HepG2 (cell line): ENCODE measurements around the gene SHFL. TPM values are rescaled to one million over a fixed set of nuclear protein-coding genes. Genes with fewer than 3 reads are reported as not detected.

Source experiments
- AGO1 ChIP-seq: fragments of 200-400 bp; formaldehyde crosslinking; IDR thresholded peaks from 2 replicates; pipeline ENCODE4 v1.6.1; 2017; ENCODE audit warnings: mild to moderate bottlenecking, low read depth, low read length, moderate library complexity; ENCODE audit not compliant: poor library complexity, severe bottlenecking
- ARNT ChIP-seq: fragments of 450-650 bp; IDR thresholded peaks from 2 replicates; pipeline ENCODE4 v1.6.1; 2017
- ATF7-NPFF ChIP-seq: sonication (generic); formaldehyde crosslinking; IDR thresholded peaks from 2 replicates; pipeline ENCODE4 v1.8.1; 2023; ENCODE audit warnings: mild to moderate bottlenecking, low read depth, missing genetic modification reagents, moderate library complexity
- CHCHD3 ChIP-seq: sonication (generic); formaldehyde crosslinking; IDR thresholded peaks from 2 replicates; pipeline ENCODE4 v1.8.0; 2022; ENCODE audit warnings: mild to moderate bottlenecking, missing genetic modification reagents, moderate library complexity
- CREBL2 ChIP-seq: sonication (generic); formaldehyde crosslinking; IDR thresholded peaks from 2 replicates; pipeline ENCODE4 v1.8.1; 2023; ENCODE audit warnings: missing genetic modification reagents, mild to moderate bottlenecking, borderline replicate concordance
- DR1 ChIP-seq: sonication (generic); formaldehyde crosslinking; IDR thresholded peaks from 2 replicates; pipeline ENCODE4 v1.8.0; 2021; ENCODE audit warnings: mild to moderate bottlenecking, missing genetic modification reagents, inconsistent platforms
- E2F5 ChIP-seq: sonication (generic); formaldehyde crosslinking; conservative IDR thresholded peaks from 2 replicates; pipeline ENCODE4 v1.4.0; 2020; ENCODE audit warnings: missing genetic modification reagents
- GTF3A ChIP-seq: sonication (generic); formaldehyde crosslinking; conservative IDR thresholded peaks from 2 replicates; pipeline ENCODE4 v1.4.0; 2020; ENCODE audit warnings: mild to moderate bottlenecking, missing genetic modification reagents
- HMGA1 ChIP-seq: sonication (generic); formaldehyde crosslinking; conservative IDR thresholded peaks from 2 replicates; pipeline ENCODE4 v1.4.0; 2020; ENCODE audit warnings: missing genetic modification reagents
- HNF1B ChIP-seq: sonication (generic); formaldehyde crosslinking; IDR thresholded peaks from 2 replicates; pipeline ENCODE4 v1.5.1; 2020; ENCODE audit warnings: mild to moderate bottlenecking, moderate library complexity, missing genetic modification reagents
- KDM5B ChIP-seq: sonication (generic); formaldehyde crosslinking; IDR thresholded peaks from 2 replicates; pipeline ENCODE4 v1.4.0; 2020; ENCODE audit warnings: missing genetic modification reagents, mild to moderate bottlenecking, borderline replicate concordance
- MTA3 ChIP-seq: sonication (generic); formaldehyde crosslinking; IDR thresholded peaks from 2 replicates; pipeline ENCODE4 v1.4.0; 2020; ENCODE audit warnings: missing genetic modification reagents
- NFYC ChIP-seq: IDR thresholded peaks from 2 replicates; pipeline ENCODE4 v1.6.1; 2016; ENCODE audit warnings: missing genetic modification reagents, missing compliant biosample characterization
- NKX3-1 ChIP-seq: sonication (generic); formaldehyde crosslinking; IDR thresholded peaks from 2 replicates; pipeline ENCODE4 v1.5.0; 2020; ENCODE audit warnings: missing genetic modification reagents
- PAXIP1 ChIP-seq: sonication (generic); formaldehyde crosslinking; conservative IDR thresholded peaks from 2 replicates; pipeline ENCODE4 v1.4.0; 2020; ENCODE audit warnings: mild to moderate bottlenecking, missing genetic modification reagents, moderate library complexity
- THAP7 ChIP-seq: sonication (generic); formaldehyde crosslinking; IDR thresholded peaks from 2 replicates; pipeline ENCODE4 v1.8.1; 2023; ENCODE audit warnings: mild to moderate bottlenecking, missing genetic modification reagents
- ZFP62 ChIP-seq: sonication (generic); formaldehyde crosslinking; IDR thresholded peaks from 2 replicates; pipeline ENCODE4 v1.4.0; 2020; ENCODE audit warnings: missing genetic modification reagents
- ZMAT3 ChIP-seq: sonication (generic); formaldehyde crosslinking; conservative IDR thresholded peaks from 2 replicates; pipeline ENCODE4 v1.7.0; 2021; ENCODE audit warnings: missing genetic modification reagents
- ZNF251 ChIP-seq: sonication (generic); formaldehyde crosslinking; IDR thresholded peaks from 2 replicates; pipeline ENCODE4 v1.9.0; 2021; ENCODE audit warnings: mild to moderate bottlenecking, missing genetic modification reagents
- ZNF264 ChIP-seq: sonication (generic); formaldehyde crosslinking; IDR thresholded peaks from 2 replicates; pipeline ENCODE4 v1.4.0; 2020; ENCODE audit warnings: missing genetic modification reagents
- ZNF570 ChIP-seq: sonication (generic); formaldehyde crosslinking; IDR thresholded peaks from 2 replicates; pipeline ENCODE4 v1.4.0; 2020; ENCODE audit warnings: mild to moderate bottlenecking, missing genetic modification reagents, borderline replicate concordance
- ZNF619 ChIP-seq: sonication (generic); formaldehyde crosslinking; IDR thresholded peaks from 2 replicates; pipeline ENCODE4 v1.4.0; 2020; ENCODE audit warnings: mild to moderate bottlenecking, missing genetic modification reagents
- ZNF670 ChIP-seq: sonication (generic); formaldehyde crosslinking; IDR thresholded peaks from 2 replicates; pipeline ENCODE4 v1.8.0; 2022; ENCODE audit warnings: mild to moderate bottlenecking, missing genetic modification reagents, borderline replicate concordance
- polyA plus RNA-seq, 8 experiments: library from polyadenylated mRNA; depleted of rRNA in 3 of 8; stranded (reverse) in 7 of 8; unstranded in 1 of 8; fragments of >200 nt; fragmentation: Illumina TruSeq in 4 of 8; extraction: Trizol in 4 of 8; gene quantifications; 2 replicates each; pipeline versions ENCODE4 v1.2.1 to v1.2.3, GENCODE V29; 2011 to 2016; ENCODE audit warnings: low read depth in 4 of 8, missing spikeins in 1 of 8, mixed read lengths in 1 of 8; ENCODE audit not compliant: insufficient read depth in 1 of 8
- total RNA-seq, 5 experiments: library from RNA; depleted of rRNA; stranded (reverse); fragments of >200 nt; fragmentation: Illumina TruSeq; extraction: Trizol; gene quantifications; 2 replicates each; pipeline ENCODE4 v1.2.3, GENCODE V29; 2016; ENCODE audit warnings: low read depth in 1 of 5

SHFL gene
- total and polyA plus RNA-seq, 2 of the 13 experiments (the other 11 are each of a cell fraction or from before 2014, with no cell fraction given) = 12.3 to 36.4 TPM

- TF ChIP-seq ZFP62 (no peak), ZNF251 (CRISPR knock-in tag) (no peak), DR1 (no peak), KDM5B (CRISPR knock-in tag) (peak; percentile 85), GTF3A (no peak), ZNF570 (CRISPR knock-in tag) (no peak), ZNF619 (no peak), ARNT (no peak), ATF7-NPFF (CRISPR knock-in tag) (no peak), MTA3 (CRISPR knock-in tag) (no peak), PAXIP1 (CRISPR knock-in tag) (no peak), ZNF264 (CRISPR knock-in tag) (no peak), E2F5 (no peak), HMGA1 (CRISPR knock-in tag) (no peak), CREBL2 (CRISPR knock-in tag) (peak; percentile 24; the same call in 1 of the 2 replicates), NFYC (CRISPR knock-in tag) (no peak), ZMAT3 (no peak), ZNF670 (CRISPR knock-in tag) (peak; percentile 10; the same call in 1 of the 2 replicates), HNF1B (CRISPR knock-in tag) (no peak), AGO1 (peak; percentile 24), THAP7 (CRISPR knock-in tag) (no peak), NKX3-1 (CRISPR knock-in tag) (no peak), CHCHD3 (CRISPR knock-in tag) (no peak)
These were observed at the start of gene SHFL (continued) for GRCh38 chr19:10085641-10086590.
